Left ventricle myocardium superior (tissue), 1 donor: ENCODE measurements around the gene KDM8. TPM values are rescaled to one million over a fixed set of nuclear protein-coding genes. Genes with fewer than 3 reads are reported as not detected.

Source experiments
- ATAC-seq: fragments of 200-7000 bp; cut with Tn5 transposase; one replicate; pipeline ENCODE4 v1.9.1; 2020; ENCODE audit warnings: mild to moderate bottlenecking, moderate library complexity
- DNase-seq: peaks from one replicate; pipeline ENCODE4 v3.0.0-alpha.2; 2020
- intact Hi-C: fragments of 100-400 bp; cut with micrococcal nuclease; formaldehyde crosslinking; loops from one replicate; pipeline ENCODE4 v1.11.0; 2022
- long read RNA-seq: library from polyadenylated mRNA; unstranded; transcript quantifications from one replicate; pipeline ENCODE4 v2.0.0, GENCODE V29; 2021
- total RNA-seq: library from RNA; stranded (reverse); fragmentation: NEBNext Ultra II Directional; extraction: Animal tissue kit (Norgen Biotek cat#: 25700); gene quantifications from one replicate; pipeline ENCODE4 v1.2.1, GENCODE V29; 2021
- donor health status: DM: no; HTN: yes; CAD: no; lungs with severe emphysema.

The KDM8 gene
- 3.7 TPM for total RNA-seq
- long read RNA-seq, partial matches to known transcripts = 2 of 6 reads
- long read RNA-seq, other reads (novel, unspliced or antisense) = 2 of 6 reads

GRCh38 chr16:27203507-27204311, at the start of gene KDM8:
Gene KDM8, plus strand, starts transcription at chr16:27203526. Its CDS starts 6,598 bp downstream, at chr16:27210124.
- ATAC-seq (peak; percentile 96), DNase-seq (peak; percentile 99)
- intact Hi-C loops = no loop called here

- ATAC-seq (peak; percentile 70), DNase-seq (peak; percentile 76)
- intact Hi-C loops = loop anchor here (10.0 kb wide), 1 partner anchor 300 kb away; no protein-coding TSS in a partner anchor
Measured at GRCh38 chr16:27154705-27155521, 48.4 kb upstream of the KDM8 start.

GRCh38 chr16:27156579-27156978, 46.7 kb upstream of the KDM8 start:
- intact Hi-C loops = loop anchor here (10.0 kb wide), 1 partner anchor 298 kb away; no protein-coding TSS in a partner anchor
- no peak for DNase-seq
- no peak for ATAC-seq

DNA sequence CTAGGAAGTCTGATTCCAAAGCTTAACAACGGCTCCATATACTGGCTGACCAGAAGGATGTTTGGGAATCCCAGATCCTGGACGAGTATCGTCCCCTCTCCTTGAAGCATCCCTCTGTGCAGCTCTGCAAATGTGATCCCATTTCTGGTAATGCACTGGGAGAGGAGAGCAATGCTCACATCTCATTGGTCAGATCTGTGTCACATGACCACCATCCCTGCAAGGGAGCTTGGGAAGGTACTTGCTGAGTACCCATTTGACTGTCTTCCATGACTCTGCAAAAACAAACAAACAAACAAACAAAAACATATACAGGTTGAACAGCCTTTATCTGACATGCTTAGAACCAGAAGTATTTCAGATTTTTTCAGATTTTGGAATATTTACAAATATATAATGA, 41.9 kb upstream of the KDM8 start:
- intact Hi-C loops = no loop called here
- no peak for ATAC-seq
- no peak for DNase-seq

DNA sequence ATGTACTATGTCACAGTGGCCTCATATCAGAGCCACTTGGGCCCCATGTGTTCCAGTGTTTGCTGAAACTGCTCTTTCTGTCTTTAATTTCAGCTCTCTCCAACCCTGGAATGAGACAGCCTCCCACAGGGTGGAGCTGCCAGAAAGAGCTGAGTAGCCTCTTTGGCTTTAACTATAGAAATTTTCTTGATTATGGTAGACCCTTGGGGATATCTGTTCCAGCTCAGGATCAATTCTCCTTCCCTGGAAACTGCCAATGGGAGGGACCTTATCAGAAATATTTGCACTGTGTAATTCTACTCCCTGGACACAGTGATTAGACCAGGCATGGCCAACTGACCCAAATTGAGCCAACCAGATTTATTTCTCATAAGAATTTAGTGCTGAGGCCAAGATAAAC, 39.0 kb upstream of the KDM8 start:
- DNase-seq = no peak
- intact Hi-C loops = no loop called here
- peak; percentile 54 for ATAC-seq

DNA sequence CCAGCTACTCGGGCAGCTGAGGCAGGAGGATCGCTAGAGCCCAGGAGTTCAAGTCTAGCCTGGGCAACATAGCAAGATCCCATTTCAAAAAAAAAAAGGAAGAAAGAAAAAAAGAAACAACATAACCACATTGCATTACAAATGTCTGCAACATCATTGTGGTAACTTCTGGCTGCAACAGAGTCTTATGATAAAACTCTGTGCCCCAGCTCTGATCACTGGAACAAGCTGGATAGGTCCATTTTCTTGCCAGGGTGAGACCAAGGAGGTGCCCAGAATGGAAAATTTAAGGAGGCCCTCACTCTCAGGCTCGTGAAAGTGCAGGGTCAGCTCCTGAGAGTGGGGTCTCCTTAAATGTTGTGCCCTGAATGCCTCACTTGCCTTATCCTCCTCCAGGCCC, 37.8 kb upstream of the KDM8 start:
- ATAC-seq = no peak
- intact Hi-C loops = no loop called here
- no peak for DNase-seq

- intact Hi-C loops = no loop called here
- DNase-seq (no peak), ATAC-seq (no peak)
Measured at GRCh38 chr16:27168790-27169189, 34.5 kb upstream of the KDM8 start.

DNA sequence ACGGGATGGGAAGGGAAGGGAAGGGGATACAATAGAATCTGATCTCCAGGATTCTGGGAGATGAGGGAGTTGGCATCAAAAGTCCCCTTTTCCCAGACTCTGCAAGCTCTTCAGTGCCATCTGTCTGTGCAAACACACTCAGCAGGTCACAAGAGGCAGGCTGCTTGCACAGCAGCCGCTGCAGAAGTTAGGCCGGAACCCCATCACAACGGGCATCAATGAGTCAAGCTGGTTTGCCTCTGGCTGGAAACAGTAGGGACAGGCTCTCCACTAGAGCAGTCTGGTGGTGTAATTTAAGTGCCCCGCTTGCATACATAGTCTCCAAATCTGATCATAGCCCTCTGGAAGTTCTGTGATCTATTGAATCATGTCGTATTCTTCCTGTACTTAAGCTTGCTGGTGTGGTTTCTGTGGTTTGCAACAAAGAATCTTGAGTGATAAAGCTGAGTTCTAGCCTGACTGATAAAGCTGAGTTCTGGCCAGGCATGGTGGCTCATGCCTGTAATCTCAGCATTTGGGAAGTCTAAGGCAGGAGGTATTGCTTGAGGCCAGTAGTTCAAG, 33.7 kb upstream of the KDM8 start:
- ATAC-seq (no peak), DNase-seq (no peak)
- intact Hi-C loops = no loop called here

GRCh38 chr16:27171584-27171983, 31.7 kb upstream of the KDM8 start:
- no peak for ATAC-seq
- intact Hi-C loops = no loop called here

DNA sequence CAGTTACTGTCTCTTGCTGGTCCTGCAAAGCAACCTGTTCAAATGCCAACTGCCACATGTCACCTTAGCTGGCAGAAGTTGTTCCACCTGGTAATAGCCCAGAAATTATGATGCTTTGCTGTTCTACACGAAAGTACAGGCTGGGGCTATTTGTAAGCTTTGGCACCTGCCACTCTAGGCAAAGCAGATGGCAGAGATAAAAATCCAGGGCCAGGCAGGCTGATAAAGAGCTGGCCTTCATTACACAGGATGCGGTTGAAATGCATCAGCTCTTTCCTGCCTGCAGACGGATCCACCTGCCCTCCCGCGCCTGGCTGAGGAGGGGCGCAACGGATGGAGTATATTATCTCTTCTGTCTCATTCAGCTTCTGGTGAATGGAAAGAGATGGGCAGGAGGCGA, 29.3 kb upstream of the KDM8 start:
- ATAC-seq = no peak
- intact Hi-C loops = no loop called here
- no peak for DNase-seq

More at GRCh38 chr16:27171584-27171983, 31.7 kb upstream of the KDM8 start:
- no peak for DNase-seq

- DNase-seq = no peak
- intact Hi-C loops = no loop called here
- no peak for ATAC-seq
Measured at GRCh38 chr16:27174798-27175197, 28.5 kb upstream of the KDM8 start.

- intact Hi-C loops = no loop called here
- no peak for DNase-seq
- ATAC-seq = no peak
Measured at GRCh38 chr16:27175888-27176287, 27.4 kb upstream of the KDM8 start.

DNA sequence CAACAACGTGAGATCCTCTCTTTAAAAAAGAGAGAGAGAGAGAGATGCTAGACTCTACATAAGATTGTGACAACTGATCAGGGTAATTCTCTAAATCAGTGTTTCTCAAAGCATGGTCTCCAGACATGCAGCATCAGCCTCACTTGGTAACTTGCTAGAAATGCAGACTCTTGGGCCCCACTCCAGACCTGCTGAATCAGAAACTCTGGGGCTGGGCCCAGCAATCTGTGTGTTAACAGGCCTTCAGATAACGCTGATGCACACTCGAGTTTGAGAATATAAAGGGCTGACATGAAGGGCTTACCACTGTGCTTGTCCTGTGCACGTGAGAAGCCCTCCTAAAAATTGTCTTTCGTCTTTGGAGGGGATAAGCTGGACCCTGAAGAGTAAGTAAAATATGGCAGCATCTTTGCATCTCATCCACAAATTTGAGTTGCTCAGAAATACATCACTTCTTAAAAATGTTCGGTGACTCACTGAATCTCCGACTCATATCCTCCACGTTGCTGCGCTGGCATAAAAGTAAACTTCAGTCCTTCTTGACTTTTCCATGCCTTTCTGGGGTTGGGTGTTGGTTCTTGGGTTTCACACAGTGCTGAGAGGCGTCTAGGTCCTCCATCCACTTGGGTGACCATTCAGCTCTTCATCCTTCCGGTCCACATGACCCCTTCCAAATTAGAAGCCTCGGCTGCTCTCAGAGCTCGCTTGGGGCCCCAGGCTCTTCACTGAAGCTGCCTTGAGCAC, 26.1 kb upstream of the KDM8 start:
- no peak for ATAC-seq
- DNase-seq = no peak
- intact Hi-C loops = no loop called here

DNA sequence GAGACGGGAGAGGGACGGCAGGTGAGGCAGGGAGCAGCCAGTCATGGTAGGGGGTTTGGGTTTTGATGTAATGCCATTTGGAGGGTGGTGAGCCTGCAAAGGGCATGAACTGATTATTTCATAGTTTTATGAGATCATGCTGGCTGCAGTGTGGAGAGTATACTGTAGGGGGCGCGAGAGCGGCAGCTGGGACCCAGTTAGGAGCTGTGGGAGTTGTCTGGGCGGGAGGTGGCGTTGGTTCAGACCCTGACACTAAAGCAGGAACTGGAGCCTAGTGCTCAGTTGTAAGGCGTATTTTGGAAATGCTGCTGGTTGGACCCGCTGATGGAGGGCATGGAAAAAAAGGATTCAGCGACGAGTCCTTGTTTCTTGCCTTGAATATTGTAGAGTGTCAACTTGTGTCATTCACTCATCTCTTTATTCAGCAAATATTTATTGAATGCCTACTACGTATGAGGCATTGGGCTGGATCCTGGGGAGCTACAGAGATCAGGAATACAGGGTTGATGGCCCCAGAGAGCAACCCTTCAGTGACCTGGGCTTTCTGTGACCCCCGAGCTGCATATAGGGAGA, 23.7 kb upstream of the KDM8 start:
- intact Hi-C loops = no loop called here
- DNase-seq (peak; percentile 92), ATAC-seq (peak; percentile 98)

- intact Hi-C loops = no loop called here
- DNase-seq (no peak), ATAC-seq (no peak)
Measured at GRCh38 chr16:27181019-27181790, 22.1 kb upstream of the KDM8 start.

DNA sequence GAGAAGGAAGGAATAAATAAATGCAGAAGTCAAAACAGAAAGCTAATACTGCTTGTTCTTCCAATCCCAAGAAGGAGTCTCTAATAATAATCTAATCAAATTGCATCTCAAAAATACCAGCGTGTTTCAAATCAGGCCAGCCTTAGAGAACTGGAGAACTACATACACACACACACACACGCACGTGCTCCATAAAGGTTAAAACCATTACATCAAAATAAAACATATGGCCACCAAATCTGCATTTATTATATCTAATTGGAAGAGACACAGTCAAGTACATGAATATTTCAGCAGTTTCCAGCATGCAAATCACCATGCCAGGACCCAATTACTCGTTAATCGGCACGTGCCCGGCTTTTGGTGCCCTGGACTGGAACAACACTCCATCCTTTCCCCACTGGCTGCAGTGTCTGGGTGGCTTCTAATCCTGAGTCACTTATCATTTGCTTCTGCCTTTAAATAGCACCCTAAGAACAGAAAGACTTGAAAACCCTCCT, 20.4 kb upstream of the KDM8 start:
- ATAC-seq (no peak), DNase-seq (no peak)
- intact Hi-C loops = no loop called here

GRCh38 chr16:27185776-27186130, 17.6 kb upstream of the KDM8 start:
- ATAC-seq = no peak
- intact Hi-C loops = no loop called here
- DNase-seq = no peak

GRCh38 chr16:27188633-27189032, 14.7 kb upstream of the KDM8 start:
- ATAC-seq = no peak
- intact Hi-C loops = no loop called here
- no peak for DNase-seq
